Right atrium auricular region (tissue), 2 donors: ENCODE data around the gene GPR176. TPM values are rescaled to one million over a fixed set of nuclear protein-coding genes. Genes with fewer than 3 reads are reported as not detected.

Source experiments
- DNase-seq: peaks from one replicate; pipeline ENCODE4 v3.0.0-alpha.2; 2019; ENCODE audit warnings: low spot score
- H3K27ac ChIP-seq, 2 donors: fragments of 200-600 bp; sonication (generic); 1 replicate in 1 of 2; 2 replicates in 1 of 2; pipeline ENCODE4 v1.5.1; 2016 to 2019
- H3K27me3 ChIP-seq, 2 donors: fragments of 200-600 bp; sonication (generic); one replicate each; pipeline versions ENCODE4 v1.5.1 to v1.6.0; 2017 to 2019
- H3K36me3 ChIP-seq: fragments of 200-600 bp; sonication (generic); one replicate; pipeline ENCODE4 v1.5.1; 2016
- H3K4me1 ChIP-seq, 2 donors: fragments of 200-600 bp; sonication (generic); one replicate each; pipeline versions ENCODE4 v1.5.1 to v1.6.0; 2017 to 2019
- H3K4me3 ChIP-seq, 2 donors: fragments of 200-600 bp; sonication (generic); 1 replicate in 1 of 2; 2 replicates in 1 of 2; pipeline ENCODE4 v1.5.1; 2017 to 2019; ENCODE audit warnings: mild to moderate bottlenecking in 1 of 2, moderate library complexity in 1 of 2
- H3K9me3 ChIP-seq, 2 donors: fragments of 200-600 bp; sonication (generic); one replicate each; pipeline ENCODE4 v1.5.1; 2019
- CTCF ChIP-seq, 2 donors: fragments of 200-600 bp; sonication (generic); IDR thresholded peaks; one replicate each; pipeline ENCODE4 v1.5.1; 2019; ENCODE audit warnings: antibody characterized with exemption in 2 of 2
- total RNA-seq, 2 donors: library from RNA; depleted of rRNA; stranded (reverse); fragments of >200 nt; gene quantifications; one replicate each; pipeline ENCODE4 v1.1.0, GENCODE V29; 2016

GPR176 gene
- total RNA-seq, 2 donors from 2014 or later = 4.3 to 6.7 TPM

DNA sequence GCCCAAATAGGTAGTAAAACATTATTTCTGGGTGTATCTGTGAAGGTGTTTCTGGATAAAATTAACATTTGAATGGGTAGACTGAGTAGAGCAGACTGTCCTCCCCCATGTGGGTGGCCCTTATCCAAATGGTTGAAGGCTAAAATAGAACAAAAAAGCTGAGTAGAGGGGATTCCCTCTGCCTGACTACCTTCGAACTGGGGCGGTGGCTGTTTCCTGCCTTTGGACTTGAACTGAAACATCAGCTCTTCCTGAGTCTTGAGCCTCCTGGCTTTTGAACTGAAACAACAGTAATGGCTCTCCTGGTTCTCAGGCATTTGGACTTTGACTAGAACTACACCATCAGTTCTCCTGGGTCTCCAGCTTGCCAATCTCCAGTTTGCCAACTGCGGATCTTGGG is 4.4 kb upstream of the GPR176 start:
- H3K4me3 ChIP-seq = no peak overlapping the region
- no peaks in the 10 kb centered on the region for H3K27me3 ChIP-seq
- H3K4me1 ChIP-seq = peaks cover 0 to 15% of the 10 kb centered on the region in 2 donors
- DNase-seq = no peak
- no peak overlapping the region for H3K27ac ChIP-seq
- no peaks in the 10 kb centered on the region for H3K36me3 ChIP-seq
- TF ChIP-seq CTCF (IDR thresholded peaks at IDR 0.05) = no peak
- H3K9me3 ChIP-seq = no peaks in the 10 kb centered on the region

DNA sequence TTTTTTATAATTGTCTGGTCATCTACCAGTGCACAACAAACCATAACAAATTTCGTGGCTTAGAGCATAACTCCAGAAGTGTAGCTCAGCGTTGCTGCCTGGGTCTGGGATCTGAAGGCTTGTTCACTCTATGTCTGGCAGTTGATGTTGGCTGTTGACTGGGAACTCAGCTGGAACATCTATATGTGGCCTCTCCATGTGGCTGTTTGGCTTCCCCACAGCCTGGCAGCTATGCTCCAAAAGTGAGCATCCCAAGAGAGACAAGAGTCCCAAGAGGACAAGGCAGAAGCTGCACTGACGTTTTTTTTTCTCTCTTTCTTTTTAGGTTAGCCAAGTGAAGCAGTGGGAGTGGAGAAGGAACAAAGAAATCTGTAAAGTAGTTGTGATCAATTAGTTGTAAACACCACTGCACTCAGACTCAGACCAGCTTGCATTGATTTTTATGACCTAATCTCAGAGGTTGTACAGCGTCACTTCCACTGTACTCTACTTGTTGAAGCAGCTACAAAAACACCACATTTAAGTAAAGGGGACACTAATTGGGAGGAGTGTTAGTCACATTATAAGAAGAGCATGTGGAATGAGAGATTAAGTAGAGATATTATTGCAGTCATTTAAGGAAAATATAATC is 2.5 kb upstream of the GPR176 start:
- Histone ChIP-seq H3K4me3 (no peak overlapping the region), H3K27ac (no peak overlapping the region), H3K4me1 (peaks cover 0 to 24% of the 10 kb centered on the region in 2 donors), H3K27me3 (no peaks in the 10 kb centered on the region), H3K36me3 (no peaks in the 10 kb centered on the region), H3K9me3 (no peaks in the 10 kb centered on the region)
- TF ChIP-seq CTCF (IDR thresholded peaks at IDR 0.05) = no peak
- DNase-seq = no peak

DNA sequence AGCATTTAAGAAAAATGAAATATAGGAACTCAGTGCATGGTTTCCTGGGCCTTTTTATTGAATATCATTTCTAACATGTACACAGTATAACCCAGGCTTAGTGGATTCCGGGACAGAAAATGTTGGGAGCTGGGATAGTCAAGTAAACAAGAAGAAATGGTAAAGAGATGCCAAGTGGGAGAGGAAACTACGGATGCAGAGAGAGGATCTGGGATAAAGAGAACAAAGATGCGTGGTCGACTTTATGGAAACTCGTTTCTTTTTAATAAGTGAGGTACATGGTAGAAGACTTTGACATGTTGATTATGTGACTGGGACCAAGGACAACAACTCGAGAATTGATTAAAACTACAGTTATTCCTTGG is 1.2 kb upstream of the GPR176 start:
- Histone ChIP-seq H3K4me3 (peak overlapping the region; percentile 55 to 68), H3K27ac (peak overlapping the region; percentile 65 to 79), H3K27me3 (no peaks in the 10 kb centered on the region), H3K9me3 (no peaks in the 10 kb centered on the region), H3K36me3 (no peaks in the 10 kb centered on the region), H3K4me1 (peaks cover 0 to 24% of the 10 kb centered on the region in 2 donors)
- DNase-seq = no peak
- no peak for TF ChIP-seq CTCF (IDR thresholded peaks at IDR 0.05)

DNA sequence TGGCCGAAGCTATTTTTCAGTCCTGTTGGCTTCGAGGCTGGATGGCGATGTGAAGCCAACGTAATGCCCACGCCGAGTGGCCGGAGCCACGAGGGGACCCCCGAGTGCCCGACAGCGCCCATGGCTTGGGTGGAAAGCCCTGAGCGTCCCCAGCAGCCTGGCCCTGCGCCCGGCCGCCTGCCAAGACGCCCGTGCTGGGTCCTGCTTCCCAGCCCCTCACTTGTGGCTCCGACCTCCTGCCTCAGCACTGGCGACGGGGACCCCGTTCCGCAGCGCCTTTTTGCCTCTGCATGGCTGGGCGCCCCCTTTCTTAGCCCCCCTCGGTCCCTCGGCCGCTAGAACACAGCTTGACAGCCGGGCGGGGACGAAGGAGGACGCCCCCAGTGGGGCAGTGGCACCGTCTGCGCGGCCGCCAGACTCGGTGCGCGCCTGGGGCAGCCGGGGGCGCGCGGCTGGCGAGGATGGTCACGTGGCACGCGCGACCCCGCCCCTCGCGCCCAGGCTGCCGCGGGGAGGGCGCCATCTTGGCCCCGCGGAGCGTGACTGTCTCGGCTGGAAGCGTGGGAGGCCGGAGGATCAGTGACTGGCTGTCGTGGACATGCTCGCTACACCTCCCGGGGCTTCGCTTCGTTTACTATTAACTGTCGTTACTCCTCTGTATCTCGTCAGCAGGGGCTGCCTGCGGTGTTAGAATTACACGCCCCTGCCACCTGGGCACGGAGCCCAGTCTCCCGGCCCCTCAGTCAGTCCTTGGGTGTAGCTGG is 626 bp upstream of the GPR176 start:
- no peaks in the 10 kb centered on the region for H3K36me3 ChIP-seq
- no peaks in the 10 kb centered on the region for H3K9me3 ChIP-seq
- H3K27me3 ChIP-seq = no peaks in the 10 kb centered on the region
- no peak for TF ChIP-seq CTCF (IDR thresholded peaks at IDR 0.05)
- DNase-seq = peak; percentile 69
- peaks cover 0 to 24% of the 10 kb centered on the region in 2 donors for H3K4me1 ChIP-seq
- peak overlapping the region; percentile 55 to 68 for H3K4me3 ChIP-seq
- peak overlapping the region; percentile 65 to 79 for H3K27ac ChIP-seq

DNA sequence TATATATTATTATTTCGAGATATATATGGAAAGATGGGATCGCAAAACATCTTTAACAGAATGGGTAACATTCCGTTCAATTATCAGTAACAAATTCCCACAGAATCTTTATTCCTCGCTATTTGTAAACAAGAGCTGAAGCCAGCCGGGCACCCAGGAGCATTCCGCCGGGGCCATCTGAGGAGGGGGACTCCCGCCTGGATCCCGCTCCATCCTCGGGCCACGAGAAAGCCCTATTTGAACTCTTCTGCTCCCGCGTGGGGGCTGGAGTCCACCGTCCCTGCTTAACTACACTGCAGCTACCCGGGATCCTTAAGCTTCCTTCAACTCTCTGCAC is 687 bp downstream of the GPR176 start:
- peak overlapping the region; percentile 55 to 68 for H3K4me3 ChIP-seq
- no peaks in the 10 kb centered on the region for H3K27me3 ChIP-seq
- no peak for DNase-seq
- H3K9me3 ChIP-seq = no peaks in the 10 kb centered on the region
- H3K27ac ChIP-seq = peak overlapping the region; percentile 65 to 79
- peaks cover 0 to 24% of the 10 kb centered on the region in 2 donors for H3K4me1 ChIP-seq
- no peaks in the 10 kb centered on the region for H3K36me3 ChIP-seq
- TF ChIP-seq CTCF (IDR thresholded peaks at IDR 0.05) = no peak
